HG03039 (cell line): ENCODE measurements around the gene CKLF.
"Not testable (repeated sequence)": the region's sequence is repeated elsewhere in the genome, so short reads cannot be mapped to it uniquely, and the experiment has no call there.

Experiments
- ATAC-seq: cut with Tn5 transposase; IDR thresholded peaks from one replicate; pipeline ENCODE4 v1.9.1; 2021; ENCODE audit warnings: mild to moderate bottlenecking, moderate library complexity; ENCODE audit not compliant: unreplicated experiment

Gene CKLF

DNA sequence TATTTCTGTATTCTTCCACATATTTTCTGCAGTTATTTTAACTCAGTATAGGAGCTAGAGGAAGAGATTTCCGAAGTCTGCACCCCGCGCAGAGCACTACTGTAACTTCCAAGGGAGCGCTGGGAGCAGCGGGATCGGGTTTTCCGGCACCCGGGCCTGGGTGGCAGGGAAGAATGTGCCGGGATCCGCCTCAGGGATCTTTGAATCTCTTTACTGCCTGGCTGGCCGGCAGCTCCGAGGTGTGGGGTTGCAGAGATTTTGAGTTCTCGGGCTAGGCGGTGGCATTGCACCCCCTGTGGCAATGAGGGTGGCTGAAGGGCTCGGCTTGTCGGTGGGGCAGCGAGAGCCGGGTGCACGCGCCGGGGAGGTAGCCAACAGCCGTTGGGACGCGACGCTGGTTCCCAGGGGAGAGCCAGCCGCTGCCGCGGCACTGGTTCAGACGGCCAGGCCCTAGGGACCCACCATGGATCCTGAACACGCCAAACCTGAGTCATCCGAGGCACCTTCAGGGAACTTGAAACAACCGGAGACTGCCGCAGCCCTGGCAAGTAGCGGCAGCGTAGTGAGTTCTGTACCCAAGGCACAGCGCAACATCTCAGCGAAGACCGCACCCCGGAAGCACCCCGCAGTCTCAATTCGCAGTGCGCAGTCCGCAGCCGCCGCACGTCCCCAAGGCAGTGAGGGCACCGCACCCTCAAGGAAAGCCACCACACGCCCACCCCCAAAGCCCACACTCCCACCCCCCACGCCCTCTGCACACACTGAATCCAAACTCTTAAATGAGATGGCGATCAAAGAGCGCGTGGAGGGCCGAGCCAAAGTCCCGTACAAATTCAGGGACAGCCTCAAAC is 13.9 kb downstream of the CKLF start, which contains the start of gene CMTM1:
TSS of gene CMTM1 (plus strand) at position 389 of the 851 bp plus-strand sequence. CDS start at position 464, 75 bp downstream.
- ATAC-seq, result no peak

DNA sequence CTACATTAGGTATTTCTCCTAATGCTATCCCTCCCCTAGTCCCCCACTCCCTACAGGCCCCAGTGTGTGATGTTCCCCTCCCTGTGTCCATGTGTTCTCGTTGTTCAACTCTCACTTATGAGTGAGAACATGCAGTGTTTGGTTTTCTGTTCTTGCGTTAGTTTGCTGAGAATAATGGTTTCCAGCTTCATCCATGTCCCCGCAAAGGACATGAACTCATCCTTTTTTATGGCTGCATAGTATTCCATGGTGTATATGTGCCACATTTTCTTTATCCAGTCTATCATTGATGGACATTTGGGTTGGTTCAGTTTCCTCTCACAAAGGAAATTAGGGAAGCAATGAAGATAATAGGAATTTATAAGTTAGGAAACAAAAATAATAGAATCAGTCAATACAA is 14.9 kb downstream of the CKLF start:
- not testable (repeated sequence) for ATAC-seq

DNA sequence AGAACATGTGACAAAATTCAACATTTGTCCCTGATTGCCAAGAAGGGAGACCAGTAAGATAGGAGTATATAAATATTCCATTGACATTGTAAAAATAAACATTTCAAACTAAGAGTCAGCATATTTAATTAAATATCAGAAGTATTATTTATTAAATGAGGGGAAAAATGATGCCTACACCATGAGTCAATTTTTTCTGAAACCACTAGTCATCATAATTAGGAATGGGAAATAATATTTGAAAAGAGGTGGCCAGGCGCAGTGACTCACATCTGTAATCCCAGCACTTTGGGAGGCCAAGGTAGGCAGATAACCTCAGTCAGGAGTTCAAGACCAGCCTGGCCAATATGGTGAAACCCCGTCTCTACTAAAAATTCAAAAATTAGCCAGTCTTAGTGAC is 16.0 kb downstream of the CKLF start:
- no peak for ATAC-seq

DNA sequence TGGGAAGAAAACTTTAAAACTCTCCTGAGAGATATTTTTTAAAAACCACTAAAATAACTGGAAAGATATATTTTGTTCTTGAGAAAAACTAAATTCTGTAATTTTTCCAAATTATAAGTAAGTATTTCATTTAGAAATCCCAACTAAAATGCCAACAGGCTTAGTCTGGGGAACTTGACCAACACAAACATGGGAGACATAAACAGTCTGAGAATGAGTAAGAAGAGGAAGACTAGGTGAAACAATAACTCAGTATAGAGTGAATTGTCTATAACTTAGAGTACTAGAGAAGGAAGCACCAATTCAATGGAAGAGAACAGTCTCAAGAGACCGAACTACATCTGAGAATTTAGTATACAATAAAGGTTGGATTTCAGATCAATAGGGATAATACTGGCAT is 16.8 kb downstream of the CKLF start:
- no peak for ATAC-seq

DNA sequence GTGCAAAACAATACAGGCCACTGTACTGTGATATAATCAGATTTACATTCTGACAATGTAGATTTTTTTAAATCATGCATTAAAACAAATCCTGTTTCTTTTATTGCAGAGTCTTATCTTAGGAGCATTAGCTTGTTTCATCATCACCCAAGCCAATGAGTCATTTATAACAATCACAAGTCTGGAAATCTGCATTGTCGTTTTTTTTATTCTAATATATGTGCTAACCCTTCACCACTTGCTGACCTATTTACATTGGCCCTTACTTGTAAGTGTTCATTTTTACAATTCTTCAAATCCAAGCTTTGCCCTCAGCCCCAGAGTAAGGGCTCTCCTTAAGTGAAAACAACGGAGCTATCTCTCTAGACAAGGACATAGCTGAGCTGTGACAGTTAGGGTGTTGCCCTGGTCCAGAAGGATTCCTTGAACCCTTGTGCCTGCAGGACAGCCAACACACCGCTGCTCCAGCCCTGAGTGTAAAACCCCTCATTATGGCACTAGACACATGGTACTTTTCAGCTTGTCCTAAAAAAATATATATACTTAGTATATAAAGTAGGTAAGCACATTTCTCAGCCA is 17.5 kb downstream of the CKLF start:
- no peak for ATAC-seq

DNA sequence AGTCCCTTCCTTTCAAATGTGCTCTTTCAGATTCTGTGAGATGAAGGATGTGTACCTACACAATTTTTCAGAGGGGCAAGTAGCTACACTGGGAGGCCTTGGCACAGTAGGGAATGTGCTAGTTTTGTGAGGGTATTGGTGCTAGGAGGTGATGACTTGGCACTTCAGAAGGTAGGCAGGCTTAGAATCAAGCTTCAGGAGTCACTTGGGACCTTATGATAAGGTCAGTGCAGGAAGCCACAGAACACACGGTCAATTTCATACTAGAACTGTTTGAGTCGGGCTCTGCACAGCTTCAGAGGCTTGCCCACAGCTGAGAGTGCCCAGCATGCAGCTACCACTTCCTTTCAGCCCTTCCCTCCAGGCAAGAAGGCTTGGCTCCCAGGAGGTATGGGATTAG is 20.0 kb downstream of the CKLF start:
- no peak for ATAC-seq

DNA sequence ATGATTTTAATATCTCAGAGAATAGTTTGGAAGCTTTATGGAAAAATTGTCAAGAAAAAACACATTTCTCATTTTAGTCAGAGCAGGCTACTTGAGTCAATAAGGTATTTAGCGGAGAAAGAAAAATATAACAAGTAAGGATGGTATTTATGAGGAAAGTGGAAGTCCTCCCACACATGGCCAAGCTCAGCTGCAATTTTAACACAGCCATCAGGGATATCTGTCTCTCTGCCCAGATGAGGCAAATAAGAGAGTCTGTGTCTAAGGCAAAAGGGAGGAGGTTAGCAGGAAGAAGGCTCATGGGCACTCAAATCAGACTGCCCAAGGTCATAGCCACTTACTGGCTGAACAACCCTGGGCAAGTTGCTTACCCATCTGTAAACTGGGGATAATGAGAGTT is 21.7 kb downstream of the CKLF start:
- ATAC-seq, result no peak

DNA sequence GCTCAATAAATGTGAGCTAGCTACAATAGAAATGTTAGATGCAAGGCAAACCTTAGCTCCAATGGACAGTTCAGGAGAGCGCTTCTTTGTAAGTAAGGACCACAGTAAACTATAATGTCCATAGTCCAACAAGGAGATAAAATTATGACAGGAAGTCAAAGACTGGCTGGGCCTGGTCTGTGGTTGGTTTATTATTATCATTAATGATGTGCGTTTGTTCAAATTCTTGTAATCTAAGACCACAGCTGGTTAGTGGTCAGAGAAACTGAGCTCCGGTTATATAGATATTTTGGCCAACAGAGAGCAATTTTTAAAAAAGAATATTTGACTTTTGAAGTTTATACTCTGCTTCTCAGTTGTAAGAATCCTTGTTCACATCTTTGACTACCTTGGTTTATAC is 22.2 kb downstream of the CKLF start:
- ATAC-seq, result no peak

DNA sequence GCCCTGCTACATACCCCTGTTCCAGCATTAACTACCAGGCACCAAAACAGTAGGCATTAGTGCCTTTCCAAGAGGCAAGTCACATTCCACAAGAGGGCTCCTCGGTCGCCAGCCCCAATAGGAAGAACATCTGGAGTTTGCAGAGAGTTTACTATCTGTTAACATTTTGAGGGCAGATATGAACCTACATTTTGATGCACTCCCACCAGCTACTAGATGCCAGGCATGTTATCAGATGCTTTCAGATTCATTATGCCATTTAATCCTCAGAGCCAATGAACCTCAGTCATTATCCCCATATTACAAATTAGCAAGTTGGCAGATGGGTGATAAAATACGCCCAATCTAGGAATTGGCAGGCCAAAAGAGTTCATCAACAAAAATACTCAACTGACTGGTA is 22.7 kb downstream of the CKLF start:
- ATAC-seq, result no peak

DNA sequence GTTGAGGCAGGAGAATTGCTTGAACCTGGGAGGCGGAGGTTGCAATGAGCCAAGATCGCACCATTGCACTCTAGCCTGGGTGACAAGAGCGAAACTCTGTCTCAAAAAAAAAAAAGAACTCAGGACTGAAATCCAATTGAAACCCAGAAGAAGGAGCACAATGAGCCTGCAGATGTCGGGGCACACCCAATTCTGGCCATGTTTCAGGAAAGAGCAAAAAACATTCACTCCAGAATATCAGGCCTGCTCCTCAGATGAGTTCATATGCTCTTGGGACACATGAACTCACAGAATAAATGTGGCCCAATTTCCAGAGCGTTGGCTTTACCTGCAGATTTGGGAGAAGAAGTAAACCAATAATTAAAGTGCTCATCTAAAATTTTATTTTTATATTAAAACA is 23.9 kb downstream of the CKLF start:
- no peak for ATAC-seq

DNA sequence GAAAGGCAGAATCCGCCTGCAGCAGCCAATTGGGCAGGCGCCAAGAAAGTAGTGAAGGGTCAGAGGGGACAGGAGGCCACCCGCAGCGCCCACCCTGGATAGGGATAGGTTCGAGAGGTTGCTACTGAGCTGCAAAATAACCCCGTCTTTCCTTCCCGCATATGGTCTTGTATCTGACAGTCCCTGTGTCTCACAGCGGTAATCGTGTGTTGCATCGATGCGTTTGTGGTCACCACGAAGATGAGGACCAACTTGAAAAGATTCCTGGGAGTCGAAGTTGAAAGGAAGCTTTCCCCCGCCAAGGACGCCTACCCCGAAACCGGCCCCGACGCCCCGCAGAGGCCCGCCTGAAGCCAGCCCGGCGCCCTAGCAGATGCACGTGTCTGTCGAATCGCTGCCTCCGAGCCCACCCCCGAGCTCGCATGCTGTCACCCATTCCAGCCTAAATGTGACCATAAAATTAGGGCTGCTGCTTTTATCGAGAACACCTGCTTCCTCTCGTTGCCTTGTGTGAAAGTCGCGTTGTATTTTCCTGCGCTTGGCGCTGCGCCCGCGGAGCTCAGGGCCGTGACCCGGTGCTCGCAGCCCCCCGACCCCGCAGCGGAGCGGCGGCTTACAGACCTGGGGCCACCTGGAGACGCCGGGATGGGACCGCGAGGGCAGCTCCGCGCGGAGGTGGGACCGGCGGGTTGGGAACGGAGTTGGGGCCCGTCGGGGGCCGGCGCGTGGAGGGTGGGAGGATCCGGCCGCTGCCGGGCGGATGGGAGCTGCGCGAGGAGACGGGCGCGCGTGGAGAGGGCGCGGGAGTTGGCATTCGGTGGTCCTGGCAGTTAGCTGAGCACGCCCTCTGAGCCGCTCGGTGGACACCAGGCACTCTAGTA is 26.5 kb downstream of the CKLF start, which contains the start of gene CMTM2:
TSS of gene CMTM2 (plus strand) at position 813 of the 881 bp plus-strand sequence. CDS start 145 bp downstream, outside the sequence.
- no peak for ATAC-seq

DNA sequence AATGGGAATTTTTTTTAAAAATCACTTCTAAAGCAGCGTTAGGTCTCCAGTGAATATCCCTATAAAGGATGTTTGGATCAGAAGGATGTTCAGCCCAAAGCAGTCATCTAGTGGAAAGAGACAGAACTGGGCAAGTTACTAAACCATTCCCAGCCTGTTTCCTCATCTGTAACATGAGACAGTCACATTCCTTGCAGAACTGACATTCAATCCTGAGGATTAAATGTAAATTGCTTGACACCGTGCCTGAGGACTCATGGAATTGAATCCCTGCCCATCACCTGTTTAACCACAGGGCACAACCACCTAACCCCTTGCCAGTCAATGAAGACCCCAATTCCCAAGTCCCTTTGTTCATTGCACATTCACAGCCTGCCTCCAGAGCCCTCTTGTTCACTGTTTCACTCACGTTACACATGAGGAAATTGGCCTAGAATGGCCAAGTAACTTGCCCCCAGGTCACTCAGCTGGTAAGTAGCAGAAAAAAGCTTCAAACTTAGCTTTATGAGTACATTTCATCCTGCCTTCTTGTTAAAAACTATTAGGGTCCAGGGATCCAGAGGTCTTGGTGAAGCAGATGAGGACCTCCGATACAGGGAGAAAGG is 28.3 kb downstream of the CKLF start:
- no peak for ATAC-seq

DNA sequence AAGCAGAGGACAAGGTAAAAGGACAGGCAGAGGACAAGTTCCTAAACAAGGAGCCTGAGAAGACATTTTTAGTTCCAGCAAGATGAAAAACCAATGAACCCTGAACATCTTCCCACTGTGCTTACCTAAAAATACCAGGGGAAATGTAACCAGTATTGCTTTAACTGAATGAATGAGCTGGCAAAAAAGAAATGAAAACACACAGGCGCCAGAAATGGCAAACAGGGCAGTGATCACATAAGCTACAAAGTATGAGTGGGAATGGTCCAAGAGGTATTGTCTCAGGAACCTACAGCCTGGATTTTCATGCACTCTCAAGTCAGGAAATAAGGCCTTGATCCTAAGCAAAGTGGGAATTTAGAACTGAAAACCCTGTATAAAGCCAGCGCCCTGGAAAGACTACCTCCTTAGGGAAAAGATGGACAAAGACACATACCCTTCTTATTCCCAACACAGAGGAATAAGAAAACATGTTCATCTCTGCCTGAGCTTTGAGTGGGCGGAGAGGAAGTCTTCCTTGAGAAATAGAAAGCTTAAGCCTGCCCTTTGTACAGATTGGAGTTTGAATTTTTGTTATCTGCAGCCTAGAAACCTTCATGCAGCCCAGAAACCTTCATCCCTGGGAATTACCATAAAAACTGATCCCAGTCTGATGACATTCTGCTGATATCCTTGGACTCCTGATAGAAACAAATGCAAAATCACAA is 29.0 kb downstream of the CKLF start:
- no peak for ATAC-seq

DNA sequence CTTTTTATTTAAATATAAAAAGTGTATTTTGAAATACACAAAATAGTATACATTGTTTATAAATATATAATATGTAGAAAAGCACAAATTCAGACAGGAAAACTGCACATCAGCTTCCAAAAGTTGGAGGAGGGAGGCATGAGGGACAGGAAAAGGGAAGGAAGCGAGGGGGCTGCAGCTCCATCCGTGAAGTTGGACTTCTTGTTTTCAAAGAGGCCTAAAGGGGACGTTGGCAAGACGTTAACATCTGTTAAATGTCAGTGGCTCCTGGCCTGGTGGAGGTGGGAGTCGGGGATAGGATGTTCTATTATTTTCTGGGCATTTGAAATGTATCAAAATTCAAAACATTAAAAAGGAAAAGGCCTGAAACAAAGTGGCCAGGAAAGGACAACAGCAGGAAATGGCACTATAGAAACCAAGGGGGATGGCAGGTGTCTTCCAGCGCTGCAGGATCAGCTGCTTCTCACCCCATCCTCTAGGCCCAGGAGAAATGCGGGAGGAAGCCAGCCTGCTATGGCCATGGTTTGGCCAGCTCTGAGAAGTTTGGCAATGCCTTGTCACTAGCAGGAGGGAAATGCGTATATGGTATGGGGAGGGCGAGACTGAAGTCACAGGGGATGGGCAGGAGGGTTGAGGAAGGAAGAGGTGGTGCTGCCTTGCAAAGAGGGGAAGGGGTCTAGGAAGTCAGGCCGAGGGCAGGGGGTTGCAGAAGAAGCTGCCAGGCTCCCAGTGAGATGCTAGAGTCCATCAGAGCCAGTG is 33.3 kb downstream of the CKLF start:
- ATAC-seq, result no peak

DNA sequence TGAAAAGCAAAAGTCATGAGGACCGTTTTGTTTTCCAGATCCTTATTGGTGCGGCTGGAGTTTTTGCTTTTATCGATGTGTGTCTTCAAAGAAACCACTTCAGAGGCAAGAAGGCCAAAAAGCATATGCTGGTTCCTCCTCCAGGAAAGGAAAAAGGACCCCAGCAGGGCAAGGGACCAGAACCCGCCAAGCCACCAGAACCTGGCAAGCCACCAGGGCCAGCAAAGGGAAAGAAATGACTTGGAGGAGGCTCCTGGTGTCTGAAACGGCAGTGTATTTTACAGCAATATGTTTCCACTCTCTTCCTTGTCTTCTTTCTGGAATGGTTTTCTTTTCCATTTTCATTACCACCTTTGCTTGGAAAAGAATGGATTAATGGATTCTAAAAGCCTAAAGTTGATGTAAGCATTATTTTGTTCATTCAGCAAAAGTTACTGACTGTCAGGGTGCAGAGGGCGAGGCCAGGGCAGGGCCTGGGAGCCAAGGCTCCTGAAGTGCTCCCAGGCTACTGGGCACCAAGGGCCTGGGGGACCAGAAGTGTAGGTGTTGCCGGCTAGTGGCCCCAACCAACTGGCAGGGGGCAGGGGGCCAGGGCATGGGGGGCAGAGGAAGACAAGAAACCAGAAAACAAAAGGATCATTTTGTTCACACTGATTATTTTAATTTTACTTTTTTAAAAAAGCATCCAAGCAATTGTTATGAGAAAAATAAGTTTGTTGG is 35.7 kb downstream of the CKLF start:
- no peak for ATAC-seq

DNA sequence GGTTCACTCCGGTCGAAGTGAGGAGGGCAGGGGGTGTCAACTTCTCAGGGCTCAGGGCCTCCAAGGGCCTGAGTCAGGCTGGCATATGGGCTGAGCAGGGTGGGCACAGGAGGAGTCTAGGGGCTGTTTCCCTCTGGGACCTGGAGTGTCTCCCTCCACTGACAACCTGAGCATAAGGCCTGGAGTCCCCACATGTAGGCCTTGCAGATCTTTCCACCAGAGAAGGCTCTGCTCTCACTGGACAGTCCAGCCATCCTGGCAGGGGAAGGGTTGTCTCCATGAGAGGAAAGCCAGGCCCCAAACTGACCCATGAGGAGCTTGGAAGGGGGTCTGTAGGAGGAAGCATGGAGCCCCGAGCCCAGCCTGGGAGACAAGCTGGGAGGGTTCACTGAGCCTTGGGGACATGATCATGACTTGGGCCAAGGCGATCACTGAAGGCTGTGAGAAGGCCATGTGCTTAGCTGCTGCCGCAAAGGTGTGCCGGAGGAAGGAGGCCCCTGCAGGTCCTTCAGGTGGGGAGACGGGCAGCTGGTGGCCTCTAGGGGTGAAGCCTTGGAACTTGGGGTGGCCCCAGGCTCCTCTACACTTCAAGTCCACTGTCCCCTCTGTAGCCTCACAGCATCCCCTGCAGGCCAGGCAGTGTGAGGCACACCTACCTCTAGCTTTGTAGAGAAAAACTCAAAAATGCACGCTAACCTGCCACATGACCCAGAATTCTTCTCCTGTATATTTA is 36.8 kb downstream of the CKLF start:
- ATAC-seq, result no peak

DNA sequence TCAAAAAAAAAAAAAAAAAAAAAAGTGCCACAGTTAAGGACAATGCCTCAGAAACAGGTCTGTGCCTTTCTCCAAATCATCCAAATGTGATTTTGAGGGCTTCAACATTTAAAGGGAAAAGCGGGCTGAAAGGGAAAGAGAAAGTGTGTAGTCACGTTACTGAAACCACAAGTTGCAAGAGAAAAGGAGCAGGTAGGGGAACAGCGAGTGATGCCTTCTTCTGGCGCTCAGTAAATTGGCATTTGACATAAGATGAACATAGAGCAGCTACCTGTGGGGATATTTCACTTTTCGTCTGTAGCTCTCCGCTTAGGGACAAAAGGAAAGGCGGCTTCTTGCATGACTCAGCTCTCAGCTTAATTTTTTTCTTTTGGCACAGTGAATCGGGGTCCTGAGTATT is 37.9 kb downstream of the CKLF start:
- ATAC-seq, result no peak

DNA sequence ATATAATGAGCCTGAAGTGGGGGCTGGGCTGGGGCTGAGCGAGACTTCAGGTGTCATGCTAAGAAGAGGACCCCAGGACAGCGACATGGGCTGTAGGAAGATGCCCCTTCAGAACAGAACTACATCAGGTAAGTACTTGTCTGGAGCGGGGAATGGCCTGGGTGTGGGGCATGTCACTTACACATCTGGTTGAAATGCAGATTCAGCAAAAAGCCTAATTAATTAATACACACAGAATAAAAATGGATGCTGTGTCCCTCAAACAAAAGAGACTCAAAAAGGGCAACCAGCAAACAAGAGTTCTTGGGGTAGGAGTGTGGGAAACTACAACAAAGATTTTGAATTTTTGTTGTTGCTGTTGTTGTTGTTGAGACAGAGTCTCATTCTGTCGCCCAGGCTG is 38.6 kb downstream of the CKLF start:
- no peak for ATAC-seq
